HEK293 (cell line): ENCODE measurements around the gene GPR160.

ENCODE experiments used
- CTCF ChIA-PET: fragments of 350-600 bp; formaldehyde crosslinking; extraction: SDS; loops from one replicate; lab custom pipeline; 2021; ENCODE audit warnings: antibody characterized with exemption; lab: Yijun Ruan, JAX
- POLR2A ChIA-PET: fragments of 300-600 bp; formaldehyde crosslinking; extraction: SDS; loops from one replicate; lab custom pipeline; 2020; ENCODE audit warnings: antibody characterized with exemption, inconsistent platforms; lab: Yijun Ruan, JAX
- H3K27ac ChIP-seq: fragments of 200-500 bp; sonication (Bioruptor generic); 2 replicates; pipeline ENCODE4 v1.5.1; 2014; ENCODE audit warnings: low read depth, low read length, control low read depth, inconsistent platforms; ENCODE audit errors: extremely low read depth
- H3K36me3 ChIP-seq, 2 experiments: fragments of 200-500 bp in 1 of 2; sonication (Bioruptor generic) in 1 of 2; 1 replicate in 1 of 2; 2 replicates in 1 of 2; pipeline ENCODE4 v1.5.1; 2014 to 2017; ENCODE audit warnings: inconsistent platforms in 2 of 2, low read length in 2 of 2; ENCODE audit not compliant: control insufficient read depth in 2 of 2, insufficient read depth in 1 of 2
- H3K4me1 ChIP-seq: fragments of 200-500 bp; sonication (Bioruptor generic); 2 replicates; pipeline ENCODE4 v1.5.1; 2014; ENCODE audit warnings: mild to moderate bottlenecking, low read length, inconsistent platforms; ENCODE audit not compliant: control insufficient read depth, insufficient read depth
- H3K4me3 ChIP-seq: 2 replicates; pipeline ENCODE4 v1.5.1; 2011; ENCODE audit warnings: low read depth, mild to moderate bottlenecking, control low read depth, low read length, moderate library complexity
- H3K9me3 ChIP-seq: fragments of 200-500 bp; sonication (Bioruptor generic); 2 replicates; pipeline ENCODE4 v1.5.1; 2014; ENCODE audit warnings: low read depth, low read length, inconsistent platforms; ENCODE audit not compliant: control insufficient read depth, insufficient read depth
- ATF2 ChIP-seq: fragments of 450-650 bp; formaldehyde crosslinking; IDR thresholded peaks from 2 replicates; pipeline ENCODE4 v1.5.1; 2016; ENCODE audit warnings: missing biosample characterization, missing genetic modification characterization, low read depth
- GLI4 ChIP-seq: fragments of 450-650 bp; formaldehyde crosslinking; IDR thresholded peaks from 2 replicates; pipeline ENCODE4 v1.5.1; 2016; ENCODE audit warnings: missing biosample characterization, missing genetic modification characterization
- GLIS1 ChIP-seq: fragments of 450-650 bp; formaldehyde crosslinking; IDR thresholded peaks from 2 replicates; pipeline ENCODE4 v1.5.1; 2016; ENCODE audit warnings: missing biosample characterization, missing genetic modification characterization
- IKZF3 ChIP-seq: fragments of 450-650 bp; IDR thresholded peaks from 2 replicates; pipeline ENCODE4 v1.5.0; 2018; ENCODE audit warnings: missing biosample characterization, mild to moderate bottlenecking, missing genetic modification characterization, moderate library complexity
- KLF16 ChIP-seq: fragments of 450-650 bp; formaldehyde crosslinking; IDR thresholded peaks from 2 replicates; pipeline ENCODE4 v1.5.1; 2017; ENCODE audit warnings: missing biosample characterization, missing genetic modification characterization
- KLF9 ChIP-seq: fragments of 450-650 bp; formaldehyde crosslinking; IDR thresholded peaks from 2 replicates; pipeline ENCODE4 v1.5.1; 2016; ENCODE audit warnings: missing biosample characterization, missing genetic modification characterization, low read depth
- MZF1 ChIP-seq: fragments of 450-650 bp; formaldehyde crosslinking; IDR thresholded peaks from 2 replicates; pipeline ENCODE4 v1.5.1; 2017; ENCODE audit warnings: missing biosample characterization, missing genetic modification characterization, borderline replicate concordance
- PATZ1 ChIP-seq: fragments of 450-650 bp; formaldehyde crosslinking; IDR thresholded peaks from 2 replicates; pipeline ENCODE4 v1.5.1; 2016; ENCODE audit warnings: missing biosample characterization, missing genetic modification characterization
- PRDM10 ChIP-seq: fragments of 450-650 bp; formaldehyde crosslinking; IDR thresholded peaks from 2 replicates; pipeline ENCODE4 v1.5.1; 2016; ENCODE audit warnings: missing biosample characterization, missing genetic modification characterization
- RBAK ChIP-seq: fragments of 450-650 bp; formaldehyde crosslinking; IDR thresholded peaks from 2 replicates; pipeline ENCODE4 v1.5.1; 2016; ENCODE audit warnings: missing biosample characterization, missing genetic modification characterization
- SETDB1 ChIP-seq: IDR thresholded peaks from one replicate; pipeline ENCODE4 v1.6.1; 2017; ENCODE audit warnings: mild to moderate bottlenecking, low read length, moderate library complexity, mixed read lengths; ENCODE audit not compliant: insufficient read length
- ZIC2 ChIP-seq: fragments of 450-650 bp; formaldehyde crosslinking; IDR thresholded peaks from 2 replicates; pipeline ENCODE4 v1.5.1; 2016; ENCODE audit warnings: missing biosample characterization, missing genetic modification characterization
- ZNF155 ChIP-seq: fragments of 450-650 bp; formaldehyde crosslinking; IDR thresholded peaks from 2 replicates; pipeline ENCODE4 v1.5.1; 2016; ENCODE audit warnings: missing biosample characterization, missing genetic modification characterization
- ZNF19 ChIP-seq: fragments of 450-650 bp; formaldehyde crosslinking; IDR thresholded peaks from 2 replicates; pipeline ENCODE4; 2016; ENCODE audit warnings: missing biosample characterization, missing genetic modification characterization, low read depth
- ZNF23 ChIP-seq: fragments of 450-650 bp; formaldehyde crosslinking; IDR thresholded peaks from 2 replicates; pipeline ENCODE4 v1.5.1; 2016; ENCODE audit warnings: missing biosample characterization, missing genetic modification characterization, borderline replicate concordance
- ZNF239 ChIP-seq: fragments of 450-650 bp; formaldehyde crosslinking; IDR thresholded peaks from 2 replicates; pipeline ENCODE4 v1.5.1; 2016; ENCODE audit warnings: missing biosample characterization, missing genetic modification characterization
- ZNF341 ChIP-seq: fragments of 450-650 bp; formaldehyde crosslinking; IDR thresholded peaks from 2 replicates; pipeline ENCODE4; 2016; ENCODE audit warnings: low read depth, missing biosample characterization, missing genetic modification characterization
- ZNF394 ChIP-seq: fragments of 450-650 bp; formaldehyde crosslinking; IDR thresholded peaks from 2 replicates; pipeline ENCODE4 v1.5.1; 2016; ENCODE audit warnings: missing biosample characterization, missing genetic modification characterization, mild to moderate bottlenecking, moderate library complexity, borderline replicate concordance
- ZNF510 ChIP-seq: fragments of 450-650 bp; formaldehyde crosslinking; IDR thresholded peaks from 2 replicates; pipeline ENCODE4 v1.5.1; 2018; ENCODE audit warnings: mild to moderate bottlenecking, missing genetic modification characterization, missing biosample characterization; ENCODE audit not compliant: insufficient replicate concordance
- ZNF555 ChIP-seq: fragments of 450-650 bp; formaldehyde crosslinking; conservative IDR thresholded peaks from 2 replicates; pipeline ENCODE4 v1.5.1; 2017; ENCODE audit warnings: missing biosample characterization, mild to moderate bottlenecking, missing genetic modification characterization, inconsistent platforms
- ZNF560 ChIP-seq: fragments of 450-650 bp; formaldehyde crosslinking; IDR thresholded peaks from 2 replicates; pipeline ENCODE4 v1.5.1; 2017; ENCODE audit warnings: missing biosample characterization, missing genetic modification characterization, borderline replicate concordance
- ZNF596 ChIP-seq: fragments of 450-650 bp; IDR thresholded peaks from 2 replicates; pipeline ENCODE4 v1.5.0; 2018; ENCODE audit warnings: missing biosample characterization, mild to moderate bottlenecking, missing genetic modification characterization, moderate library complexity
- ZNF600 ChIP-seq: fragments of 450-650 bp; formaldehyde crosslinking; IDR thresholded peaks from 2 replicates; pipeline ENCODE4 v1.5.1; 2016; ENCODE audit warnings: missing biosample characterization, missing genetic modification characterization
- ZNF629 ChIP-seq: fragments of 450-650 bp; formaldehyde crosslinking; IDR thresholded peaks from 2 replicates; pipeline ENCODE4 v1.5.1; 2017; ENCODE audit warnings: missing biosample characterization, missing genetic modification characterization
- ZNF654 ChIP-seq: fragments of 450-650 bp; formaldehyde crosslinking; IDR thresholded peaks from 2 replicates; pipeline ENCODE4 v1.5.1; 2016; ENCODE audit warnings: low read depth, missing biosample characterization, missing genetic modification characterization
- ZNF677 ChIP-seq: fragments of 450-650 bp; IDR thresholded peaks from 2 replicates; pipeline ENCODE4 v1.5.0; 2018; ENCODE audit warnings: missing biosample characterization, mild to moderate bottlenecking, missing genetic modification characterization, moderate library complexity
- ZNF747 ChIP-seq: fragments of 450-650 bp; formaldehyde crosslinking; IDR thresholded peaks from 2 replicates; pipeline ENCODE4 v1.5.1; 2016; ENCODE audit warnings: missing biosample characterization, missing genetic modification characterization
- ZXDB ChIP-seq: fragments of 450-650 bp; formaldehyde crosslinking; IDR thresholded peaks from 2 replicates; pipeline ENCODE4 v1.5.1; 2016; ENCODE audit warnings: missing biosample characterization, missing genetic modification characterization

GPR160 gene

GRCh38 chr3:170083343-170083742 lies 45.5 kb downstream of the GPR160 start (continued):
- TF ChIP-seq ZNF510 (tag by site-specific recombination) (no peak), ZNF555 (tag by site-specific recombination) (no peak), MZF1 (no peak), ZXDB (tag by site-specific recombination) (no peak), ATF2 (tag by site-specific recombination) (no peak), ZNF155 (tag by site-specific recombination) (no peak)

- H3K36me3 ChIP-seq = peaks cover 4 to 37% of the 10 kb centered on the region in 2 experiments
- CTCF ChIA-PET = no interaction called here
- no peak overlapping the region for H3K27ac ChIP-seq
- no peak overlapping the region for H3K4me3 ChIP-seq
- no peaks in the 10 kb centered on the region for H3K4me1 ChIP-seq
- TF ChIP-seq KLF16 (tag by site-specific recombination) (no peak), ZNF654 (tag by site-specific recombination) (no peak), PATZ1 (no peak), ZXDB (tag by site-specific recombination) (no peak), KLF9 (tag by site-specific recombination) (no peak), ZIC2 (no peak), GLI4 (no peak), ZNF677 (tag by site-specific recombination) (no peak), ZNF747 (tag by site-specific recombination) (no peak)
- POLR2A ChIA-PET = no interaction called here
- H3K9me3 ChIP-seq = no peaks in the 10 kb centered on the region
These were observed 47.6 kb downstream of the GPR160 start for GRCh38 chr3:170085396-170085795.

- no peak for TF ChIP-seq SETDB1
- TF ChIP-seq ZNF239 (tag by site-specific recombination) = no peak
- no peak for TF ChIP-seq IKZF3
- TF ChIP-seq PRDM10 = no peak
- TF ChIP-seq ZNF19 (tag by site-specific recombination) = no peak
- no peak for TF ChIP-seq ZNF394 (tag by site-specific recombination)
- TF ChIP-seq GLIS1 (tag by site-specific recombination) = no peak
- TF ChIP-seq ZNF600 (tag by site-specific recombination) = no peak
- no peak for TF ChIP-seq RBAK (tag by site-specific recombination)
- TF ChIP-seq ZNF629 (tag by site-specific recombination) = no peak
- no peak for TF ChIP-seq ZNF23 (tag by site-specific recombination)
- no peak for TF ChIP-seq ZNF596 (tag by site-specific recombination)
- TF ChIP-seq ZNF341 (tag by site-specific recombination) = no peak
- TF ChIP-seq ZNF560 (tag by site-specific recombination) = no peak
- CTCF ChIA-PET = interaction anchor here (0.8 kb wide), 1 partner anchor 722 kb away, joined by 3 read pairs; no protein-coding TSS in a partner anchor
- POLR2A ChIA-PET = no interaction called here
- Histone ChIP-seq H3K4me3 (no peak overlapping the region), H3K4me1 (no peaks in the 10 kb centered on the region), H3K36me3 (peaks cover 4 to 39% of the 10 kb centered on the region in 2 experiments), H3K9me3 (no peaks in the 10 kb centered on the region), H3K27ac (no peak overlapping the region)
These were observed 52.2 kb downstream of the GPR160 start for GRCh38 chr3:170089862-170090600.
